DND-41 (cell line): ENCODE measurements around the gene CEP41.

Experiments
- EZH2 ChIP-seq: IDR thresholded peaks from 3 replicates; pipeline ENCODE4 v1.6.1; 2012; ENCODE audit warnings: borderline replicate concordance, low read depth, mild to moderate bottlenecking, moderate library complexity, low read length, inconsistent platforms; ENCODE audit not compliant: severe bottlenecking
- TF ChIP-seq, protein P1 (sequence below): IDR thresholded peaks from 2 replicates; pipeline ENCODE4 v1.5.1; 2012; ENCODE audit warnings: borderline replicate concordance, low read length, moderate library complexity, mild to moderate bottlenecking; ENCODE audit not compliant: poor library complexity, severe bottlenecking; ENCODE audit errors: extremely low read depth

- TF ChIP-seq, protein P1, sequence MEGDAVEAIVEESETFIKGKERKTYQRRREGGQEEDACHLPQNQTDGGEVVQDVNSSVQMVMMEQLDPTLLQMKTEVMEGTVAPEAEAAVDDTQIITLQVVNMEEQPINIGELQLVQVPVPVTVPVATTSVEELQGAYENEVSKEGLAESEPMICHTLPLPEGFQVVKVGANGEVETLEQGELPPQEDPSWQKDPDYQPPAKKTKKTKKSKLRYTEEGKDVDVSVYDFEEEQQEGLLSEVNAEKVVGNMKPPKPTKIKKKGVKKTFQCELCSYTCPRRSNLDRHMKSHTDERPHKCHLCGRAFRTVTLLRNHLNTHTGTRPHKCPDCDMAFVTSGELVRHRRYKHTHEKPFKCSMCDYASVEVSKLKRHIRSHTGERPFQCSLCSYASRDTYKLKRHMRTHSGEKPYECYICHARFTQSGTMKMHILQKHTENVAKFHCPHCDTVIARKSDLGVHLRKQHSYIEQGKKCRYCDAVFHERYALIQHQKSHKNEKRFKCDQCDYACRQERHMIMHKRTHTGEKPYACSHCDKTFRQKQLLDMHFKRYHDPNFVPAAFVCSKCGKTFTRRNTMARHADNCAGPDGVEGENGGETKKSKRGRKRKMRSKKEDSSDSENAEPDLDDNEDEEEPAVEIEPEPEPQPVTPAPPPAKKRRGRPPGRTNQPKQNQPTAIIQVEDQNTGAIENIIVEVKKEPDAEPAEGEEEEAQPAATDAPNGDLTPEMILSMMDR: no peak
- TF ChIP-seq EZH2: no peak
These were observed 39.0 kb upstream of the CEP41 start for GRCh38 chr7:130479716-130480400.
